IMR-90 (cell line): ENCODE measurements around the gene C1QTNF5. TPM values are rescaled to one million over a fixed set of nuclear protein-coding genes. Genes with fewer than 3 reads are reported as not detected.

ENCODE experiments used
- ATAC-seq: fragments of 200-7000 bp; cut with Tn5 transposase; 2 replicates; pipeline ENCODE4 v1.9.1; 2020; ENCODE audit warnings: low read depth, mild to moderate bottlenecking, moderate library complexity
- BruUV-seq: library from RNA; stranded (reverse); fragments of 400-500 nt; replicated peaks from 2 replicates; lab custom pipeline; 2021; lab: Mats Ljungman, UMichigan
- CTCF ChIA-PET: fragments of 300-600 bp; formaldehyde crosslinking; extraction: SDS; loops from one replicate; lab custom pipeline; 2021; ENCODE audit warnings: antibody characterized with exemption; lab: Yijun Ruan, JAX
- POLR2A ChIA-PET: fragments of 300-600 bp; sonication (Branson Sonifier 250); formaldehyde crosslinking; loops from one replicate; lab custom pipeline; 2022; ENCODE audit warnings: antibody characterized with exemption; ENCODE audit not compliant: unreplicated experiment; lab: Charles Lee
- DNase-seq: peaks from one replicate; pipeline ENCODE4 v3.0.0; 2013
- H2AFZ ChIP-seq: replicated peaks from 2 replicates; pipeline ENCODE3; 2013; ENCODE audit warnings: low read length, mild to moderate bottlenecking; ENCODE audit not compliant: poor library complexity
- H2AK5ac ChIP-seq: 2 replicates; pipeline ENCODE4 v1.6.1; 2013; ENCODE audit warnings: low read depth, low read length, inconsistent platforms
- H2AK9ac ChIP-seq: replicated peaks from 2 replicates; pipeline ENCODE3; 2013; ENCODE audit warnings: mild to moderate bottlenecking, low read depth, low read length, moderate library complexity; ENCODE audit not compliant: poor library complexity
- H2BK120ac ChIP-seq: 2 replicates; pipeline ENCODE4 v1.6.1; 2013; ENCODE audit warnings: low read depth, low read length, inconsistent platforms
- H2BK15ac ChIP-seq: 3 replicates; pipeline ENCODE4 v1.6.1; 2013; ENCODE audit warnings: low read depth, low read length, inconsistent platforms
- H2BK20ac ChIP-seq: 2 replicates; pipeline ENCODE4 v1.6.1; 2013; ENCODE audit warnings: low read depth, mild to moderate bottlenecking, inconsistent platforms, low read length, moderate library complexity
- H2BK5ac ChIP-seq: 2 replicates; pipeline ENCODE4 v1.6.1; 2013; ENCODE audit warnings: mild to moderate bottlenecking, low read depth, low read length, inconsistent platforms; ENCODE audit not compliant: poor library complexity, severe bottlenecking
- H3K14ac ChIP-seq: replicated peaks from 2 replicates; pipeline ENCODE4 v1.6.1; 2013; ENCODE audit warnings: low read depth, low read length, inconsistent platforms
- H3K18ac ChIP-seq: 2 replicates; pipeline ENCODE4 v1.6.1; 2013; ENCODE audit warnings: low read depth, low read length, control low read depth
- H3K23ac ChIP-seq: 2 replicates; pipeline ENCODE4 v1.6.1; 2013; ENCODE audit warnings: low read depth, low read length, inconsistent platforms
- H3K27ac ChIP-seq: 2 replicates; pipeline ENCODE4 v1.5.1; 2013; ENCODE audit warnings: mild to moderate bottlenecking, control low read depth, low read length; ENCODE audit not compliant: insufficient read depth
- H3K27me3 ChIP-seq: 2 replicates; pipeline ENCODE4 v1.6.1; 2013; ENCODE audit warnings: low read length; ENCODE audit not compliant: control insufficient read depth, insufficient read depth
- H3K36me3 ChIP-seq: 2 replicates; pipeline ENCODE4 v1.6.1; 2013; ENCODE audit warnings: low read length, mixed read lengths; ENCODE audit not compliant: control insufficient read depth, insufficient read depth
- H3K4ac ChIP-seq: 2 replicates; pipeline ENCODE4 v1.6.1; 2013; ENCODE audit warnings: low read depth, low read length, inconsistent platforms
- H3K4me1 ChIP-seq: 2 replicates; pipeline ENCODE4 v1.6.1; 2013; ENCODE audit warnings: low read length, mixed read lengths; ENCODE audit not compliant: control insufficient read depth, insufficient read depth
- H3K4me2 ChIP-seq: 2 replicates; pipeline ENCODE4 v1.6.1; 2013; ENCODE audit warnings: low read depth, mild to moderate bottlenecking, control low read depth, low read length, moderate library complexity
- H3K4me3 ChIP-seq: 2 replicates; pipeline ENCODE4 v1.5.1; 2013; ENCODE audit warnings: low read depth, mild to moderate bottlenecking, control low read depth, low read length, moderate library complexity; ENCODE audit not compliant: insufficient read depth
- H3K56ac ChIP-seq: 2 replicates; pipeline ENCODE4 v1.6.1; 2013; ENCODE audit warnings: low read length, inconsistent platforms; ENCODE audit not compliant: insufficient read depth; ENCODE audit errors: extremely low read depth
- H3K79me1 ChIP-seq, 2 experiments: 2 replicates each; pipeline ENCODE4 v1.6.1; 2013; ENCODE audit warnings: low read length in 2 of 2, inconsistent platforms in 1 of 2, low read depth in 1 of 2
- H3K9ac ChIP-seq: 2 replicates; pipeline ENCODE4 v1.6.1; 2013; ENCODE audit warnings: low read depth, low read length, control low read depth
- H3K9me1 ChIP-seq: 2 replicates; pipeline ENCODE4 v1.6.1; 2013; ENCODE audit warnings: low read length, inconsistent platforms; ENCODE audit not compliant: insufficient read depth
- H3K9me3 ChIP-seq: 2 replicates; pipeline ENCODE4 v1.6.1; 2013; ENCODE audit warnings: low read length; ENCODE audit not compliant: control insufficient read depth, insufficient read depth
- H4K20me1 ChIP-seq: 2 replicates; pipeline ENCODE4 v1.6.1; 2013; ENCODE audit warnings: low read length, inconsistent platforms; ENCODE audit not compliant: insufficient read depth
- H4K5ac ChIP-seq: 2 replicates; pipeline ENCODE4 v1.6.1; 2013; ENCODE audit warnings: mild to moderate bottlenecking, low read depth, low read length, control low read depth
- H4K8ac ChIP-seq, 2 experiments: 2 replicates each; pipeline ENCODE4 v1.6.1; 2013; ENCODE audit warnings: low read depth in 2 of 2, low read length in 2 of 2, control low read depth in 1 of 2, inconsistent platforms in 1 of 2
- H4K91ac ChIP-seq: 2 replicates; pipeline ENCODE4 v1.6.1; 2013; ENCODE audit warnings: low read depth, low read length, inconsistent platforms; ENCODE audit not compliant: insufficient read depth
- BHLHE40 ChIP-seq: fragments of 150-350 bp; IDR thresholded peaks from 2 replicates; pipeline ENCODE4 v1.6.1; 2016; ENCODE audit warnings: mild to moderate bottlenecking, low read depth, low read length
- CEBPB ChIP-seq: IDR thresholded peaks from 2 replicates; pipeline ENCODE4 v1.6.1; 2012; ENCODE audit warnings: low read depth, low read length, improper control_type of control experiment
- CHD1 ChIP-seq: IDR thresholded peaks from 2 replicates; pipeline ENCODE4 v1.6.1; 2012; ENCODE audit warnings: low read depth, low read length, improper control_type of control experiment
- FOS ChIP-seq: fragments of 150-350 bp; IDR thresholded peaks from 2 replicates; pipeline ENCODE4 v1.6.1; 2016; ENCODE audit warnings: low read depth, low read length
- MAFK ChIP-seq: IDR thresholded peaks from 2 replicates; pipeline ENCODE4 v1.6.1; 2012; ENCODE audit warnings: low read depth, low read length, improper control_type of control experiment
- MAZ ChIP-seq: IDR thresholded peaks from 2 replicates; pipeline ENCODE4 v1.6.1; 2012; ENCODE audit warnings: low read depth, mild to moderate bottlenecking, low read length, improper control_type of control experiment, moderate library complexity, borderline replicate concordance
- MXI1 ChIP-seq: IDR thresholded peaks from 2 replicates; pipeline ENCODE4 v1.6.1; 2012; ENCODE audit warnings: low read depth, mild to moderate bottlenecking, low read length, moderate library complexity, borderline replicate concordance
- NFE2L2 ChIP-seq: fragments of 150-350 bp; IDR thresholded peaks from 2 replicates; pipeline ENCODE4 v1.6.1; 2016; ENCODE audit warnings: low read depth, mild to moderate bottlenecking, low read length
- POLR2A ChIP-seq: IDR thresholded peaks from 2 replicates; pipeline ENCODE4 v1.6.1; 2012; ENCODE audit warnings: mild to moderate bottlenecking, low read depth, low read length
- RAD21 ChIP-seq: IDR thresholded peaks from 2 replicates; pipeline ENCODE4 v1.6.1; 2012; ENCODE audit warnings: low read length, improper control_type of control experiment
- RCOR1 ChIP-seq: IDR thresholded peaks from 2 replicates; pipeline ENCODE4 v1.6.1; 2012; ENCODE audit warnings: mild to moderate bottlenecking, low read length, improper control_type of control experiment; ENCODE audit not compliant: insufficient replicate concordance
- RFX5 ChIP-seq: IDR thresholded peaks from 2 replicates; pipeline ENCODE4 v1.8.0; 2012; ENCODE audit warnings: low read depth, mild to moderate bottlenecking, low read length, moderate library complexity
- SMC3 ChIP-seq: fragments of 150-350 bp; IDR thresholded peaks from 2 replicates; pipeline ENCODE4 v1.6.1; 2016; ENCODE audit warnings: low read depth, mild to moderate bottlenecking, antibody characterized with exemption, low read length, moderate library complexity
- WGBS, 2 experiments: methylation state at CpG; one replicate each; pipeline versions ENCODE4 v1.1.5 to v1.1.7; 2013; ENCODE audit warnings: missing lambda C conversion rate in 2 of 2; ENCODE audit not compliant: insufficient read length in 1 of 2; ENCODE audit errors: extremely low coverage in 2 of 2; 5-methylcytosine and 5-hydroxymethylcytosine counted together
- dilution Hi-C: fragments of 300-500 bp; cut with HindIII; formaldehyde crosslinking; loops from one replicate; pipeline ENCODE4 v1.14.3; 2018; ENCODE audit warnings: low sequenced_read_pairs; ENCODE audit not compliant: unreplicated experiment
- in situ Hi-C: fragments of 300-500 bp; cut with MboI; formaldehyde crosslinking; loops from 3 replicates; pipeline ENCODE4 v1.14.3; 2019; ENCODE audit warnings: low sequenced_read_pairs, inconsistent platforms, mixed read lengths
- intact Hi-C: fragments of 100-400 bp; cut with micrococcal nuclease; formaldehyde crosslinking; loops from 2 replicates; pipeline ENCODE4 v1.10.0; 2022
- polyA plus RNA-seq, 3 experiments: library from polyadenylated mRNA; depleted of rRNA; stranded (reverse); fragments of >200 nt; gene quantifications; 2 replicates each; pipeline ENCODE4 v1.2.3, GENCODE V29; 2012; ENCODE audit warnings: low replicate concordance in 1 of 3
- total RNA-seq: library from RNA; depleted of rRNA; stranded (reverse); fragments of >200 nt; gene quantifications from 2 replicates; pipeline ENCODE4 v1.2.3, GENCODE V29; 2012
- TF ChIP-seq, protein P1 (sequence below): fragments of 150-350 bp; IDR thresholded peaks from 2 replicates; pipeline ENCODE4 v1.6.1; 2017; ENCODE audit warnings: mild to moderate bottlenecking, antibody characterized with exemption, low read length, low read depth
- TF ChIP-seq, protein P2 (sequence below): conservative IDR thresholded peaks from 2 replicates; pipeline ENCODE4 v1.5.1; 2012; ENCODE audit warnings: mild to moderate bottlenecking, low read depth, low read length, improper control_type of control experiment
- TF ChIP-seq, protein P3 (sequence below): fragments of 150-350 bp; IDR thresholded peaks from 2 replicates; pipeline ENCODE4 v1.6.1; 2016; ENCODE audit warnings: low read depth, mild to moderate bottlenecking, low read length, moderate library complexity, borderline replicate concordance

The C1QTNF5 gene
- total and polyA plus RNA-seq, 2 of the 4 experiments (the other 2 are of a cell fraction), result 2.0 to 5.4 TPM

DNA sequence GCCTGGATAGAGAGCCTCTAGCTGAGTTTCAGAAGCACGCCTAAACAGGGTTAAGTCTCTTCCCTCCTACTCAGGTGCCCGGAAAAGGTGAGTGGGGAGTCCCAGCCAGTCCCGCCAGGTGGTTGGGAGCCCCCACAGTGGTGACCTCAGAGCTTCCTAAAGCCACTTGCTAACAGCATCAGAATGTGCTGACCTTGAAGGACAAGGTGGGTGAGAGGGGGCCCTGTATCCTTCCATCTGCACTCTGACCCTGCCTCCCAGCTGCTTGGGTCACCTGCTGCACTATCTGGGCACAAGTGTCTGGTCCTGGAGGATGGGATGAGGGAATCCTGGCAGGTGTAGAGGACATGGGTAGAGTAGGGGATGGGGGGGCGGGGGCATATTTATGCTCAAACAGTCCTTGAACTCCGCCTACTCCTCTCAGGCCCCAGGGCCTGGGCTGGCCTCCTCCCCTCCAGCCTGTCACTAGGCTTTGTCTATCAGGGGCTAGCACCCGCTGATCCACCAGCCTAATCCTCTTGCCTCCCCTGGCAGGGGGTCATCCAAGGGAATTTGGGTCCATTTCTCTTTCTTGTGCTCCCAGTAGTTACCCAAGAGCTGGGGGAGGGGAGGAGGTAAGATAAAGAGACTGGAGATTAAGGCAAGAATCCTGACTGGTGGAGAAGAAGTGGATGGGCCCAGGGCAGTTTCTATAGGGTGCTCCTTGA is 37.4 kb upstream of the C1QTNF5 start:
- ChIA-PET CTCF (interaction anchor here (0.6 kb wide), 1 partner anchor 69 kb away, joined by 3 read pairs; no protein-coding TSS in a partner anchor), POLR2A (no interaction called here)
- Histone ChIP-seq H2AK9ac (no peak overlapping the region), H3K9ac (no peak overlapping the region), H3K4me1 (peaks cover 26% of the 10 kb centered on the region), H2BK20ac (no peak overlapping the region), H4K91ac (no peak overlapping the region), H4K5ac (no peak overlapping the region), H4K20me1 (no peaks in the 10 kb centered on the region), H3K27me3 (peaks cover 2% of the 10 kb centered on the region), H2AK5ac (no peak overlapping the region), H3K14ac (no peak overlapping the region; the same call in 1 of the 2 replicates), H3K4ac (no peak overlapping the region), H3K56ac (no peak overlapping the region), H2AFZ (no peak overlapping the region), H2BK15ac (no peak overlapping the region), H3K9me3 (no peaks in the 10 kb centered on the region), H2BK120ac (no peak overlapping the region), H3K18ac (no peak overlapping the region), H2BK5ac (no peak overlapping the region), H3K79me1 (no peaks in the 10 kb centered on the region), H4K8ac (no peak overlapping the region), H3K27ac (no peak overlapping the region), H3K4me3 (no peak overlapping the region), H3K4me2 (no peak overlapping the region), H3K36me3 (no peaks in the 10 kb centered on the region), H3K9me1 (no peaks in the 10 kb centered on the region; the same call in 1 of the 2 replicates), H3K23ac (no peak overlapping the region)
- no CpG with 5 or more reads among the region's 6 CpGs for WGBS, 2 experiments
- dilution Hi-C loops (no loop called here), in situ Hi-C loops (no loop called here), intact Hi-C loops (no loop called here)
- BruUV-seq, result no TSS peak
- TF ChIP-seq, protein P1, sequence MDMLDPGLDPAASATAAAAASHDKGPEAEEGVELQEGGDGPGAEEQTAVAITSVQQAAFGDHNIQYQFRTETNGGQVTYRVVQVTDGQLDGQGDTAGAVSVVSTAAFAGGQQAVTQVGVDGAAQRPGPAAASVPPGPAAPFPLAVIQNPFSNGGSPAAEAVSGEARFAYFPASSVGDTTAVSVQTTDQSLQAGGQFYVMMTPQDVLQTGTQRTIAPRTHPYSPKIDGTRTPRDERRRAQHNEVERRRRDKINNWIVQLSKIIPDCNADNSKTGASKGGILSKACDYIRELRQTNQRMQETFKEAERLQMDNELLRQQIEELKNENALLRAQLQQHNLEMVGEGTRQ, result no peak
- TF ChIP-seq RAD21 (no peak), MAZ (no peak), MAFK (no peak), BHLHE40 (no peak), MXI1 (no peak), RCOR1 (no peak), NFE2L2 (no peak), FOS (no peak), SMC3 (no peak), POLR2A (no peak), CEBPB (no peak), RFX5 (no peak), CHD1 (no peak)
- TF ChIP-seq, protein P2, sequence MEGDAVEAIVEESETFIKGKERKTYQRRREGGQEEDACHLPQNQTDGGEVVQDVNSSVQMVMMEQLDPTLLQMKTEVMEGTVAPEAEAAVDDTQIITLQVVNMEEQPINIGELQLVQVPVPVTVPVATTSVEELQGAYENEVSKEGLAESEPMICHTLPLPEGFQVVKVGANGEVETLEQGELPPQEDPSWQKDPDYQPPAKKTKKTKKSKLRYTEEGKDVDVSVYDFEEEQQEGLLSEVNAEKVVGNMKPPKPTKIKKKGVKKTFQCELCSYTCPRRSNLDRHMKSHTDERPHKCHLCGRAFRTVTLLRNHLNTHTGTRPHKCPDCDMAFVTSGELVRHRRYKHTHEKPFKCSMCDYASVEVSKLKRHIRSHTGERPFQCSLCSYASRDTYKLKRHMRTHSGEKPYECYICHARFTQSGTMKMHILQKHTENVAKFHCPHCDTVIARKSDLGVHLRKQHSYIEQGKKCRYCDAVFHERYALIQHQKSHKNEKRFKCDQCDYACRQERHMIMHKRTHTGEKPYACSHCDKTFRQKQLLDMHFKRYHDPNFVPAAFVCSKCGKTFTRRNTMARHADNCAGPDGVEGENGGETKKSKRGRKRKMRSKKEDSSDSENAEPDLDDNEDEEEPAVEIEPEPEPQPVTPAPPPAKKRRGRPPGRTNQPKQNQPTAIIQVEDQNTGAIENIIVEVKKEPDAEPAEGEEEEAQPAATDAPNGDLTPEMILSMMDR, result no peak
- TF ChIP-seq, protein P3, sequence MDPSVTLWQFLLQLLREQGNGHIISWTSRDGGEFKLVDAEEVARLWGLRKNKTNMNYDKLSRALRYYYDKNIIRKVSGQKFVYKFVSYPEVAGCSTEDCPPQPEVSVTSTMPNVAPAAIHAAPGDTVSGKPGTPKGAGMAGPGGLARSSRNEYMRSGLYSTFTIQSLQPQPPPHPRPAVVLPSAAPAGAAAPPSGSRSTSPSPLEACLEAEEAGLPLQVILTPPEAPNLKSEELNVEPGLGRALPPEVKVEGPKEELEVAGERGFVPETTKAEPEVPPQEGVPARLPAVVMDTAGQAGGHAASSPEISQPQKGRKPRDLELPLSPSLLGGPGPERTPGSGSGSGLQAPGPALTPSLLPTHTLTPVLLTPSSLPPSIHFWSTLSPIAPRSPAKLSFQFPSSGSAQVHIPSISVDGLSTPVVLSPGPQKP, result no peak
- DNase-seq (no peak), ATAC-seq (no peak)
